SH-SY5Y (cell line): ENCODE measurements around the gene MED10.

Experiments used
- GATA2 ChIP-seq: IDR thresholded peaks from 2 replicates; pipeline ENCODE4 v1.6.1; 2011; ENCODE audit warnings: mild to moderate bottlenecking, low read depth, low read length
- GATA3 ChIP-seq: IDR thresholded peaks from 2 replicates; pipeline ENCODE4 v1.6.1; 2011; ENCODE audit warnings: low read depth, mild to moderate bottlenecking, low read length, moderate library complexity

Gene MED10

DNA sequence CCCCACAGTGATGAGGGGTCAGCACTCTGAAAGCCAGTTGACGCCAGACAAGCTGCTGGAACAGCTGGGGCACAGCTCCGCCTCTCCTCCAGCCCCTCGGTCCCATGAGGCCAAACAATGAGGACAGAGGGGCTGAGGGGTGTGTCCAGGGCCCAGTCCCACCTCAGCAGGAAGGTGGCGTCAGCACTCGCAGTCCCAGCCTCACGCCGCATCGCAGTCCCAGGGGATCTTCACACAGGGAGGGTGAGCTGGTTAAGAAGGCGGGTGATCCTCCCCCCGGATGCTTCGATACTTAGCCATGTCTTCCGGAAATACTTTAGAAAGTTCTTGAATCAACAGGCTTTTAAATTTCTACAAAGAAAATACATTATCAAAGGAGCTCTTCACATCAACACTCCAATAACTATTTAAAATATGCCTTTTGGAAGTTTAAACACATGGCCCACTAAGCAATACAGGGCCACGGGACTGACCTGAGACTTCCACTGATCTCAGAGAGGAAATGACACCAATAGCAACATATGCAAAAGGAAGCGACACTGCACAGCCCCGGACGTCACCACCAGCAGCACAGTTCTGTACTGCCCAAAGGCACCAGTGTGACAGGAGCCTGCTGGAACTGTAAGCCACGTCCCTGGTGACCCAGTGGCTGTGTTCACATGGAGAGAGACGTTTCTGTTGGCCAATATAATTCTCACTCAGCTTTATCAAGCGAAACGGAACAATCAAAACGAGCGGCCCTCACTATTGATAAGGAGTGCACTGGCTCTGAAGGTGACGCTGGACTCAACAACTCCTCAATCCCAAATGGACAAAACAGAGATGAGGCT is 5.9 kb downstream of the MED10 start:
- TF ChIP-seq GATA3 (no peak), GATA2 (no peak)

DNA sequence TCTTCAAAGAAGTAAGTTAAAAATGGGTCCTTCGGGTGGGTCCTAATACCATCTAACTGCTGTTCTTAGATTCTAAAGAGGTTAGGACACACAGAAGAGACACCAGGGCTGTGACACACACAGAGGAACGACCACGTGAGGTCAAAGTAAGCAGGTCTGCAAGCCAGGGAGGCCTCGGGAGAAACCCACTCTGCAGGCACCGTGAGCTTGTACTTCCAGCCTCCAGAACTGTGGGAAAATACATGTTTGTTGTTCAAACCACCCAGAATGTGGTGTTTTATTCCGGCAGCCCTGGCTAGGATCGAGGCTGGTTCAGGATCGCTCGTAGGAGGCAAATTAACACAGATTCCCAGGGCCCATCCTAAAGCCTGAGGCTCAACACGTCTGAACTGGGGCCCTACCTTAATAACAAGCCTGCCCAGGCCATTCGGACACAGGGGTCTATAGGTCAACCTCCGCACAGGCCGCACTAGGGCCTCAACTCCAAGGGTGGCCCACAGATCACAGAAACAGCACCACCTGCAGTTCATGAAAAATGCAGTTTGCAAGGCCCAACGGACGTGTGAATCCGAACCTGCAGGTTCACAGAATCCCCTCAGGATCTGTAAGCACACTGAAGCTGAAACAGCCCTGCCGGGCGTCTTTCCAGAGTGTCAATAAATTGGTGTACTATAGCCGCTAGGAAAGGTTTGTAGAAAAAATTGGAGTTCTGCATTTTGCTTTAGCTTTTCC is 7.1 kb downstream of the MED10 start:
- TF ChIP-seq GATA3 (no peak), GATA2 (no peak)

DNA sequence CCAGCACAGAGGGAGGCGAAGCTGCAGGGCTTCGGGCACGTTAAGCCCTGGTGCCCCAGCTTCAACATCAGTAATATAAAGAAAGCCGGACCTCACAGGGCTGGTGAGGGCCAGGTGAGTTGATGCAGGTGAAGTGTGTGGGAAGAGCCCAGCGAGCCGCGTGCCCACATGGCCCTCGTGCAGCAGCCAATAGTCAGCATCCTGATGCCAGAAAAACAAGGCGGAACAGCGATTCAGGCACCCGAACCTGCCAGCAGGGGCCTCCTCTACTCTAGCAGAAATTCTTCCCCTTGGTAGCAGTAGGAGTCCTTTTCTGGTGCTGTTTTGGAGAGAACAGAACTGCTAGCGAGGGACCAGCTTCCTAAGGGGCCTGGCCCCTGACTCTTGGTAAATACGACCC is 7.8 kb downstream of the MED10 start:
- TF ChIP-seq GATA2 = no peak
- no peak for TF ChIP-seq GATA3

DNA sequence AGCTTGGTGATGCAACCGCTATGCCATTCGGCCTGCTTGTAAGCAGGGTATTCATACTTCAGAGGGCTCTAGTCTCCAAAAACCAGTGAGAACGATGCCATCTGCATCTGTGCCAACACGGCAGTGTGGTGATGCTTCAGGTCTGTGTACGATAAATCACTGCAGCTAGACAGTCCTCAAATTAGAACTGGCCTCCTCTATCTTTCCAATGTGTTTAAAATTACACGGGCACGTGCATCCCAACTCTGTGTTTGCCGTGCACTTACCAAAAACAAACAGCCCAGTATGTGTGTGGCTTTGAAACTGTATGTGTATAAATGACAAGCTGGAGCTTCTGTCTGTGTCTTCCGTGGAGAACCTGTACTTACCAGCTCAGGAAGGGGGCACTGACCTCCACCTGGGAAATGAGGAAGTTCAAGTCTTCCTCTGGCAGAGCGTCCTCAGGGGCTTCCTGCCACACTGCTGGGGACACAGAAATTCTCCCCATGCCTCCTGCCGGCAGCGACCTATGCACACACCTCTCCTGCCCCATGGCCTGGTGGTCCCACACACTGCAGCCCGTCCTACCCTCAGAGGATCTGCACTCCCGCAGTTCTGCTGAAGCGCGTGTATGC is 12.3 kb downstream of the MED10 start:
- TF ChIP-seq GATA3 (no peak), GATA2 (no peak)

DNA sequence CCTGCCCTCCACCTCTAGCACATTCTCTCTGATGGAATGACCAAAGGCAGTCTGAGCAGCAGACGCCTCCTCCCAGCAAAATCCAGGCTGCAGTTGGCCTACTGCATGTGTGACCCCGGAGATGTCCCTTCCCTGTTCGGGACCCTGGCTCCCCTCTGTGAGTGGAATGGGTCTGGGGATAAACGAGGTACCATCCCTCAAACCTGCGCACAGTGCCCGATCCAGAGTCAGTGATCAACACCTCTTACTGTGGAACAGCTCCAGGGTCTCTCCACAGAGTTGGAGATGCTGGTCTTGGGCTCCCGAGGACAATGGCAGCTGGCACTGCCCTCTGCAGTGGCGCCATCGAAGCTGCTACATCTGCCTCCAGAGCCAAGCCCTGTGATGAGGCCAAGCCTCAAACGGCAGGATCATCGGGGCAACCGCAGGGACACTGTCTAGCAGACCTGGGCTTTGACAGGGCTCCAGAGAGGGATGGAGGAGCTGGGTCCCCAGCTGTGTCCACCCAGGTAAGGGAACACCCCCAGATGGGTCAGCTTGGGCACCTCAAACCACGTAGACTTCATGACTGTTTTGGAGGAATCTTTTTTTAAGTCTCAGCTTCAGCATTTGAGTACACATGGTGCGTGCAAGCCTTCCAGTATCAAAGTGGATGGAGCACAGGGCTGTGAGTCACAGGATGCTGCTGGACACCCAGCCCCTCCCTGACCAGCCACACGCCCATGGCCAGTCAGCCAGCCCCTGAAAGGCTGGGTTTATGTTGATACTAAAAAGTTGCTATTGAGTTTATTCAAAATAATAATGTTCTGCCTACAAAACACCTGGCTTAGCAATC is 13.0 kb downstream of the MED10 start:
- TF ChIP-seq GATA2 (no peak), GATA3 (no peak)

DNA sequence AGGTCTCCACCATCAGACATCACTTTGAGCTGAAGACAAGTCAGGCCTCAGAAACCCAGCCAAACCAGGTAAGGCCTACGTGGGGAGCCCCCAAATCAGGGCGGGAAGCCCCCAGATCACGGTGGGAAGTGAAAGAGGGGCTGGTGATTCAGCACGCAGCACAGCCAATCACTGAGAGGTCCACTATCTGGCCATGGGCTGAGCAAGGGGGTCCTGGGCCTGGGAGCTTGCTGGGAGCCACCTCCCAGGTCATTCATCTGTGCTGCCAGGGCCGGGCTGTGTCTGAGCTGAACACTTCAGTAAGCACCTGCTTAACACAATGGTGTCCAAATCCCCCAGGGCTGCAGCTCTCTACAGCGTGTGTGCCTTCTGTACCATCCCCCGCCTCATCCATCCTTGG is 15.5 kb downstream of the MED10 start:
- no peak for TF ChIP-seq GATA3
- TF ChIP-seq GATA2 = no peak

DNA sequence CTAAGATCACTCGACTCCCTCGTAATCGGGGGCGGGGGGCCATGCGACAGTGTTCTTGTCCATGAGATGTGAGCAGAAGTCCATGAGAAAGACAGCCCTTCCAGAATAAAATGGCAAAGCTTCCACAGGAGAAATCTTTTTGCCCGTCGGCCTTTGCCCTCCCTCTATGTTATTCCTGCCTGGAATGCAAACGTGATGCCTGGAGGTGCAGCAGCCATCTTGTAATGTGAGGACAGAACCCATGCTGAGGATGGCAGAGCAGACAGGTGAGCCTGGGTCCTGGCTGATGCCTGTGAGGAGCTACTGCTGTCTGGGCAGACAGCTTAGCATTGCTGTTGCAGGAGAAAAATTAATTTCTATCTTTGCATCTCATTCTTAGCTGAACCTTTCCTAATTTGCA is 17.2 kb downstream of the MED10 start:
- TF ChIP-seq GATA2 (no peak), GATA3 (no peak)

DNA sequence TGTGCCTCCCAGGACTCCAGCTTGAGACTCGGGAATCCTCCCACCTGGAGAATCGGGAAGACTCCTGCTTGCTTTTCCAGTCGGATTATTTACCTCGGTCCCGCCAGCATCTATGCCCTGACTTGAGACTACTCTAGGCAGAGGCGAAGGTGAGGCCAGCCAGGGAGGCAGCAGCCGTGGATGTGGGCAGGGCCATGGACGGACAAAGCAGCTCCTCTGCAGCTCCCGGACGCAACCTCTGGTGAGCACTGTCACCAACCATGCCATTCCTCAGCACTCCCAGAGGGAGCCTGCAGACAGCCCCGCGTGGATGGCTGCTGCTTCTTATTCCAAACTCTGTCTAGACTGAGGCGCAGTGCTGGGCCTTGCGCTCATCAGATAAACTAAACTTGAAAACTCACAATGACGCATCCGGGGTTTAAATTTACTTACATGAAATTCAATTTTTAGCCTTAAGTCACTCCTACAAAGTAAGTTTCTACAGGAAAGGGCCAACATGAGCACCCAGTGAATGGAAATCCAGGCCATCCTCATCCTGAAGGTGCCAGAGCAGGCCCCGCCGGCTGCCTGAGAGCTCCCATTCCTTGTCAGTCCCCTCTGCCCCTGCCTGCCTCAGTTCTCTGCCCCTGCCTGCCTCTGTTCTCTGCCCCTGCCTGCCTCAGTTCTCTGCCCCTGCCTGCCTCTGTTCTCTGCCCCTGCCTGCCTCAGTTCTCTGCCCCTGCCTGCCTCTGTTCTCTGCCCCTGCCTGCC is 17.8 kb downstream of the MED10 start:
- TF ChIP-seq GATA2 (no peak), GATA3 (no peak)

DNA sequence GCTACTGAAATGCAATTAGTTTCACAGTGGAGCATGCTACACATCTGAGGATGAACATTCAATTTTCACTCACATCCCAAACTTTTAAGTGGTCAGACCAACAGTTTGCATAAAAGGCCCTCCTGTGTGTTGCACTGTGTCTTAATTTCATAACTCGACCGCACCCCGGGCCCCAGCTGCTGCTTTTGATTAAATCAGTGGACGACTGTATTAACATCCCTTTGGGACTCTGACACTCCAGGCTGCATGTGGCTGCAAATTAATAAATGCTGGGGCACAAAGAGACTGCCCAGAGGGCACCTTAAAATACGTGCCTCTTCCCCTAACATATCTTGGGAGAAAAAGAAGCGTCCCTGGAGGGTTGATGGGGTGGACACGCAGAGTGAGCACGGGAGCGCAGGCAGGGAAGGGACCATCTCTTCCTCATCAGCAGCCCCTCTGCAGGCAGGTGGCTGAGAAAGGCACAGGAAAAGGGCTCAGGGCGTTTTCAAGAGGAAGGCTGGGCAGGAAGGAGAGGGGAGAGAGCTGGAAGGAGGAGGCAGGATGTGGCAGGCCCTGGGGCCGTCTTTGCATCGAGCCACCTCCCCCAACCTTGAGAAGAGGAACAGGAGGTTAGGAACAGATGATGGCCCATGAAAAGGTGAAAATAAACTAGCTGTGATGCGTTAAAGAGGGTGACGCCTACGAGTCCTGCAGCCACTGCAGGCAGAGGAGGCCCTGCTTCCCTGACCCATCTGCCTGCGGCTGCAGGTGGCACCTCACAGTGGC is 18.6 kb downstream of the MED10 start:
- no peak for TF ChIP-seq GATA3
- TF ChIP-seq GATA2 = no peak

DNA sequence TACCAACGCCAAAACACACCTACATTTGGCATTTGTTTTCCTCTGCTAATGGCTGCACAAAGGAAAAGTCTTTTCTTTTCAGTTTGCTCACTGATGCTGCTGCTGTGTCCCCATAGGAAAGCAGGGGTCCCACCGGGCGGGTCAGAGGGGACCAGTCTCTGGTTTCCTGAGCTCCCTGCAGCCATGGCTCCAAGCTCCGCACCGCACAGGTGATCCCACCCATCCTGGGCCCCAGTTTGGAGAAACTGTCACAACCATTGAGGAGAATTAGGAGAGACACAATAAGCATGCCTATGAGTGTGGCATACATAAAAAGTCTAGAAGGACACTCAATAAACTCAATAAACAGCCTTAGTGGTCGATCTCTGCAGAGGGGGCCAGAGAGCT is 19.9 kb downstream of the MED10 start:
- TF ChIP-seq GATA3 (no peak), GATA2 (no peak)

DNA sequence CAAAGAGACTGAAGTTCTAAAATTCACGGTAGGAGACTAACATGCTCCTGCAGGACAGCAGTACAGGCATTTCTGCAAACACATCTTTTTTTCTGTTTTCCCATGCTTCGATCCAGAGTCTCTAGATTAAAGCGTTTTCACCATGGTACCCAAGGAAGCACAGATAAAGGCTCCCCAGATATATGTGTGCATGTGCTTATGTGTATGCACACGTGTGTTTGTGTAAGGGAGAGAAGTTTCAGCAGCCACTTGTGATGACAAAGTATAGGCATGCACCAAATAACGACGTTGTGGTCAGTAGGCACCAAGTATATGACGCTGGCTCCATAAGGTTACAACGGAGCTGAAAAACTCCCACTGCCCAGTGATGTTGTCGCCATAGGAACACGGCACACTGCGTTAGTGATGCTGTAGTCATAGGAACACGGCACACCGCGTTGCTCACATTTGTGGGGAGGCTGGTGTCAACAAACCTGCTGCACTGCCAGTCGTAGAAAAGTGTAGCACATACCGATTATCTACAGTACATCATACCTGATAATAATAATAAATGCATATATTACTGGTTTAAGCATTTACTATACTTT is 21.7 kb downstream of the MED10 start:
- TF ChIP-seq GATA3 (no peak), GATA2 (no peak)

DNA sequence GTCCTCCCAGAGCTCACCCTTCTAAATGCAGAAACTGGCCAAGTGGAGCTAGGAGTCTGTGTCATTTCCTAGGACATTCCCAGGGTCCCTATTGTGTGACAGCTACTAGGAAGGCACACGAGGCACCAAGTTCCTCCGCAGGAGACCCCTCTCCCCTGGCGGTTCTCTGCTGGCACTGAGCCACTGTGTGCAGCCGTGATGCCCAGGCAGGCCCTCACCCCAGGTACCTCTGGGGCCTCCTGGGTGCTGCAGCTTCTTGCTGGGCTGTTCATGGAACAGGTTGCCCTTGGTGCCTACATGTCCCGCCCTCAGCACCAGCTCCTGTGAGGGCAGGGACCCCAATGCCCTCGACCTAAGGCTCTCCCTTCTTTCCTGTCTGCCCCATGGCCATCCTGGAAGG is 23.1 kb downstream of the MED10 start:
- TF ChIP-seq GATA3 (no peak), GATA2 (no peak)
